PC-3 (cell line): ENCODE results near the gene C14orf93.

Source experiments
- EZH2 ChIP-seq: fragments of 300-600 bp; sonication (generic); IDR thresholded peaks from one replicate; pipeline ENCODE4 v1.6.1; 2017; ENCODE audit warnings: antibody characterized with exemption, mild to moderate bottlenecking, low read length; ENCODE audit not compliant: unreplicated experiment
- TF ChIP-seq, protein P1 (sequence below): fragments of 300-600 bp; sonication (generic); conservative IDR thresholded peaks from 2 replicates; pipeline ENCODE4 v1.5.1; 2017; ENCODE audit warnings: antibody characterized with exemption, low read depth, mild to moderate bottlenecking, low read length

DNA sequence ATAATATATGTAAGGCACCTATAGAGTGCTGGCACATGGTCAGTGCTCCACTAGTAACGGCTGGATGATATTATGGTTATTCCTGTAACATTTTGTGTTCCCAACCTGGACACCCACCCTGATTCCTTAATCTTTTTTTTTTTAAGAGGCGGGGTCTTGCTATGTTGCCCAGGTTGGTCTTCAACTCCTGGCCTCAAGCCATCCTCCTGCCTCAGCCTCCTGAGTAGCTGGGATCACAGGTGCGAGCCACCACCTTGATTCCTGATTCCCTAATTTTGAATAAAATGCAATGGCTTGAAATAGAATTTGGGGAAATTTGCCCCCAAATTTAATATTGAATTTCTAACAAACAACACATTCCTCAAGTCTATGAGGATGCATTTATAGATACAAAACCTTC is 7.4 kb downstream of the C14orf93 start:
- TF ChIP-seq, protein P1, sequence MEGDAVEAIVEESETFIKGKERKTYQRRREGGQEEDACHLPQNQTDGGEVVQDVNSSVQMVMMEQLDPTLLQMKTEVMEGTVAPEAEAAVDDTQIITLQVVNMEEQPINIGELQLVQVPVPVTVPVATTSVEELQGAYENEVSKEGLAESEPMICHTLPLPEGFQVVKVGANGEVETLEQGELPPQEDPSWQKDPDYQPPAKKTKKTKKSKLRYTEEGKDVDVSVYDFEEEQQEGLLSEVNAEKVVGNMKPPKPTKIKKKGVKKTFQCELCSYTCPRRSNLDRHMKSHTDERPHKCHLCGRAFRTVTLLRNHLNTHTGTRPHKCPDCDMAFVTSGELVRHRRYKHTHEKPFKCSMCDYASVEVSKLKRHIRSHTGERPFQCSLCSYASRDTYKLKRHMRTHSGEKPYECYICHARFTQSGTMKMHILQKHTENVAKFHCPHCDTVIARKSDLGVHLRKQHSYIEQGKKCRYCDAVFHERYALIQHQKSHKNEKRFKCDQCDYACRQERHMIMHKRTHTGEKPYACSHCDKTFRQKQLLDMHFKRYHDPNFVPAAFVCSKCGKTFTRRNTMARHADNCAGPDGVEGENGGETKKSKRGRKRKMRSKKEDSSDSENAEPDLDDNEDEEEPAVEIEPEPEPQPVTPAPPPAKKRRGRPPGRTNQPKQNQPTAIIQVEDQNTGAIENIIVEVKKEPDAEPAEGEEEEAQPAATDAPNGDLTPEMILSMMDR: no peak
- no peak for TF ChIP-seq EZH2
